IPS-15b (cell line): Measurements from ENCODE around the gene IFT122.

Experiments used
- H3K27me3 ChIP-seq: one replicate; pipeline ENCODE4 v1.6.1; 2013; ENCODE audit warnings: low read length; ENCODE audit not compliant: control insufficient read depth, insufficient read depth
- H3K36me3 ChIP-seq: one replicate; pipeline ENCODE4 v1.6.1; 2013; ENCODE audit warnings: low read length; ENCODE audit not compliant: control insufficient read depth, insufficient read depth
- H3K4me1 ChIP-seq: one replicate; pipeline ENCODE4 v1.6.1; 2013; ENCODE audit warnings: mild to moderate bottlenecking, low read length; ENCODE audit not compliant: control insufficient read depth, insufficient read depth
- H3K4me3 ChIP-seq: one replicate; pipeline ENCODE4 v1.5.1; 2013; ENCODE audit warnings: low read depth, low read length
- H3K9ac ChIP-seq: one replicate; pipeline ENCODE4 v1.6.1; 2013; ENCODE audit warnings: low read depth, mild to moderate bottlenecking, low read length
- H3K9me3 ChIP-seq: one replicate; pipeline ENCODE4 v1.6.1; 2013; ENCODE audit warnings: mild to moderate bottlenecking, low read length; ENCODE audit not compliant: control insufficient read depth, insufficient read depth

IFT122 gene

DNA sequence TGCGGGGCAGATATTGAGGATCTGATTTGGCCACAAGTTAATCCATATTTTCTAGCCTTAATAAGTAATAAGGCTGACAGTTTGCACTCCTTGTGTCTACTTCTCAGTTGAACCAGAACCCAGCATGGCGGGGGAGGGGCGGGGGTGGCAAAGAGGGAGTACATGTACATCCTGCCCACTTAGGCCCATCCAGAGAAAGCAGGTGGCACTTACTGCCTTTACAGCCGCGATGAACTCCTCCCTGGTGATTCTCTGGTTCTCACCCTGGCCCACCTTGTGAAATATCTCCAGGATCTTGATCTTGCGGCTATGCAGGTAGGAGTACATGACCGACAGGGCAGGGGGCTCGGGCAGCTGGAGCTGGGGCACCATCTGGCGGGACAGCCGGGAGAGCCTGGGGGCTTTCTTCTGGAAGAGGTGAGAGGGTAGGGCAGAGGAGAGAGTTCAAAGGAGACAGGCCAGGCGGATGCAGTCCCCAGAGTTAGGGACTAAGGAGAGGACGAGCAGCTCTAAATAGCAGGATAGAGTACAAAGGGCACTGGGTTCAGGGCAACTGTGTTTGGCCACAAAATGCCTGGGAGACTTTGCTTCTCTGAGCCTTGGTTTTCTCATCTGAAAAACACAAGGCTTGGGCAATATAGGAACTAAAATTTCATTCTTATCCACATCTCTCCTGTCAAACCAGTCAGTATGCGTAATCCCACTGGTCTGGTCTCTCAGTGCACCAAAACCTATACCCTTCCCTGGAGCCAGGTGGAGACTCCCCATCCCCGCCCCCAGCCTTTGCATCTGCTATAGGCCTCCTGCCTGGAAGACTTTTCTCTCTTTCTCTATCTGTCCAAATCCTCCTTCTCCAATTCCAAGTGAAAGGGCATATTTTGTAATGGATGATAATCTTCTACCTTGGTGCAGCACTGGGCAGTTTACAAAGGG is 21.7 kb upstream of the IFT122 start:
- H3K36me3 ChIP-seq: peaks cover 2% of the 10 kb centered on the region
- H3K4me3 ChIP-seq: no peak overlapping the region
- H3K4me1 ChIP-seq: no peaks in the 10 kb centered on the region
- peaks cover 11% of the 10 kb centered on the region for H3K27me3 ChIP-seq
- no peak overlapping the region for H3K9ac ChIP-seq
- H3K9me3 ChIP-seq: no peaks in the 10 kb centered on the region

DNA sequence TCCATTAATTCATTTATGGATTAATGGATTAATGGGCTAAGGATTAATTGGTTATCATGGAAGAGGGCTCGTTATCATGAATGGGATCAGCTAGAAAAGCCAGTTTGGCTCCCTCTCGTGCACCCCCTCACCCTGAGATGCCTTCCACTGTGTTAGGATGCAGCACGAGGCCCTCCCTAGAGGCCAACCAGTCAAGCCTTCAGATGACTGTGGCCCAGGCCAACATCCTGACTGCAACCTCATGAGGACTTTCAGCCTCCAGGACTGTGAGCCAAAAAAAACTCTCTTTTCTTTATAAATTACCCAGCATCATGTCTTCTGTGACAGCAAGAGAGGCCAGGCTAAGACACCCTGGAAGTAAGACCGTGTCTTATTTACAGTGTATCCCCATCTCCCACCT is 20.5 kb upstream of the IFT122 start:
- Histone ChIP-seq H3K27me3 (peaks cover 11% of the 10 kb centered on the region), H3K36me3 (peaks cover 2% of the 10 kb centered on the region), H3K4me3 (no peak overlapping the region), H3K9ac (no peak overlapping the region), H3K4me1 (no peaks in the 10 kb centered on the region), H3K9me3 (no peaks in the 10 kb centered on the region)

DNA sequence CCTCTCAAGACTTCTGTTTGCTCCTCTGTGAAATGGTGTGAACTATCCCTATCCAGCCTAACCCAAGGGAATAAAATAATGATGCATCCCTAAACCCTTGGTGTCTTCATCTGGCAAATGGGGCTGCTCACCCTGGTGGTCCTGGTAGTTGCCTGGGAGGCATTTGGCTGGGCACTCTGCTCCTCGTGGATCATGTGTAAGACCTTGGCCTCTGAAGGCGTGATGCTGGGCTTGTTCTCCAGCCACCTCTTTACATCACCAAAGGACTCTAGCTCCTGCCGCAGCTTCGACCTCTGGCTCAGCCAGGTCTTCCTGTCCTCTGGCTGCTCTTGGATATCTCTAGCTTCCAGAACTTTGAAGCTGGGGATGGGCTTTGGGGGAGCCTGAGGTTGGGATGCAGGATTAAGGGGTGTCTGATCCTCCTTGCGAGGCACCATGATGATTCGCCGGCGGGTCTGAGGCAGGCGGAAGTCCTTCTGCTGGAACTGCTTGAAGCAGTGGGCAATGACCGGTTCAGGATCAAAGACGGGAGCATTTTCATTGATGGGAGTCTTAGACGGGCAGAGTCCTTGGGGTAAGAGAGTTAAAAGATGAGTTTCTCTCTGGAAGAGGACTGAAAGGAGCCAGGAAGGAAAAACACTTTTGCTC is 18.7 kb upstream of the IFT122 start:
- H3K9me3 ChIP-seq: no peaks in the 10 kb centered on the region
- peaks cover 10% of the 10 kb centered on the region for H3K4me1 ChIP-seq
- peaks cover 9% of the 10 kb centered on the region for H3K27me3 ChIP-seq
- H3K9ac ChIP-seq: no peak overlapping the region
- H3K4me3 ChIP-seq: no peak overlapping the region
- H3K36me3 ChIP-seq: peaks cover 2% of the 10 kb centered on the region

DNA sequence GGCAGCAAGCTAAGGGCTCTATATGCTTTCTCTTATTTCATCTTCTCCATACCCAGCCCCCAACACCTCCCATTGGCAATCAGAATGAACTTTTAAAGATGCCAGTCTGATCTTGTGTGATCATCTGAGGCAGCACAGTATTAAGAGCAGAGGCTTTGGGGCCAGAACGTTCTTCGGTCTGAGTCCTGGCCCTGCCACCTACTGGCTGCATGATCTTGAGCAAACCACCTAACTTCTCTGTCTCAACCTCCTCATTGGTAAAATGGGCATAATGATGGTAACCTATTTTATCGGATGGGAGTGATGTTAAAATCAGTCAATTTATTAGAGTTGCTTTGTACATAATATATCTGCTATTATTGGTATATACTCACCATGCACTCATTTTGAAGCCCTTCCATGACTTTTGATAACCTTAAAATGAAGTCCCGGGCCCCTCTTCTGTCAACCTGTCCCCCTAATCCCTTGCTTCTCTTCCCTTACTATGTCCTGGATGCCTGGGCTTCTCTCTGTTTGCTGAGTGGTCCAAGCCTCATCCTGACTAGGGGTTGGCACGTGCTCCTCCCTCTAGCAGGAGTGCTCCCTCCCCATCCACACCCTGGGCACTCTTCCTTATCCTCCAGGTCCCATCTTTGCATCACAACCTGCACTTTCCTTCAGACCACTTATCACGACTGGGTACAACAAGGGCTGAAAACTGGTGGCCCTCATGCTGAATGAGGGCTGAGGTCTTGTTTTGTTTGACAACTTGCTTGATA is 17.9 kb upstream of the IFT122 start:
- H3K9me3 ChIP-seq: no peaks in the 10 kb centered on the region
- H3K27me3 ChIP-seq: peaks cover 10% of the 10 kb centered on the region
- peaks cover 2% of the 10 kb centered on the region for H3K36me3 ChIP-seq
- no peak overlapping the region for H3K4me3 ChIP-seq
- H3K4me1 ChIP-seq: peaks cover 10% of the 10 kb centered on the region
- H3K9ac ChIP-seq: no peak overlapping the region

DNA sequence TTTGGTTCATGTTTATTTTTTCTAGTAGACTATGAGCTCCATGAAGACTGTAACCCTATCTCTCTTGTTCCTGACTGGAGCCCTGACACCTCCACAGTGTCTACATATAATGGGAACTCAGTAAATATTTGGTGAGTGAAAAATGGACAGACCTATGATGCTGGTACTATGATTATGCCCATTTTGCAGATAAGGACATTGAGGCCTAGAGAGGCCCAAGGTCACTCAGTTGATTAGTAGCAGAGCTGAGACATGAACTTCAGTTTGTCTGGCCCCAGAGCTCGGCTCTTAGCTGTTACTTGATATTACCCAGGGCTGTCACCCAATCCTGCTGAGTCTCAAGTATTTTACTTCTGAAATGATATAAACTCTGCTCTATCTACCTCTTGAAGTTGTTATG is 17.1 kb upstream of the IFT122 start:
- Histone ChIP-seq H3K9me3 (no peaks in the 10 kb centered on the region), H3K9ac (no peak overlapping the region), H3K27me3 (peaks cover 16% of the 10 kb centered on the region), H3K4me1 (peaks cover 12% of the 10 kb centered on the region), H3K4me3 (no peak overlapping the region), H3K36me3 (peaks cover 2% of the 10 kb centered on the region)

DNA sequence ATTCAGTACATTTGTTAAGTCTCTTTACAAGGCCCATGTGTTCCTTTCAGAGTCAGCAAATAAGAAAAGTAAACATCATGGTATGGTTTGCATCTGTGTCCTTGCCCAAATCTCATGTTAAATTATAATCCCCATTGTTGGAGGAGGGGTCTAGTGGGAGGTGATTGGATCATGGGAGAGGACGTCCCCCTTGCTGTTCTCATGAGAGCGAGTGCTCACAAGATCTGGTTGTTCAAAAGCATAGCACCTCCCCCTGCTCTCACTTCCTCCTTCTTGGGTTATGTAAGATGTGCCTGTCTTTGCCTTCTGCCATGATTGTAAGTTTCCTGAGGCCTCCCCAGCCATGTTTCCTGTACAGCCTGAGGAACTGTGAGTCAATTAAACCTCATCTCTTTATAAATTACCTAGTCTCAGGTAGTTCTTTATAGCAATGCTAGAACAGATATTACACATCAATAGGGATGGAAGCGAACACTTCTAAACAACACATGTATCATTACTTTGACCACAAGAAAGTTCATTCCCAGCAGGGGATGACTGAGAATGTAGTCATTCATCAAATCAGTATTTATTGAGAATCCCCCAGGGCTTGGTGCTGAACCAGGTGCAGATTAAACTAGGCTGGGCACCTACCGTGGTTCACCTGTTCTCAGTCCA is 15.7 kb upstream of the IFT122 start:
- peaks cover 20% of the 10 kb centered on the region for H3K4me1 ChIP-seq
- no peaks in the 10 kb centered on the region for H3K36me3 ChIP-seq
- H3K4me3 ChIP-seq: no peak overlapping the region
- H3K27me3 ChIP-seq: peaks cover 21% of the 10 kb centered on the region
- H3K9me3 ChIP-seq: no peaks in the 10 kb centered on the region
- H3K9ac ChIP-seq: no peak overlapping the region

DNA sequence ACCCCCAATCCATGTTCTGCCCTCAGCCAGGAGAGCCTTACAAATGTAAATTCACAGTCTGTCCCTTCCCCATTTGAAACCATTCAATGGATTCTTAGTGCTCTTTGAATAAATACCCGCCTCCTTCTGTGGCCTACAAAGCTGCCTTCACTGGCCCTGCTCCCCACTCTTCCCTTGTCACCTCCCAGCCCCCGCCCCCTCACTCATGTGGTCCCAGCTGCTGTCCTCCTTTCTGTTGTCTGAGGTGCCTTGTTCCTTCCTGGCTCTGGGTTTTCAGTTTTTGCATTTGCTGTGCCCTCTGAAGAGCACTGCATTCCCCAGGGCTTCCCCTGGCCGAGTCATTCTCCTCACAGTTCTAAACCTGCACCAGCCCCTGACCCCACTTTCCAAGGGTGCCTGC is 14.8 kb upstream of the IFT122 start:
- no peak overlapping the region for H3K9ac ChIP-seq

DNA sequence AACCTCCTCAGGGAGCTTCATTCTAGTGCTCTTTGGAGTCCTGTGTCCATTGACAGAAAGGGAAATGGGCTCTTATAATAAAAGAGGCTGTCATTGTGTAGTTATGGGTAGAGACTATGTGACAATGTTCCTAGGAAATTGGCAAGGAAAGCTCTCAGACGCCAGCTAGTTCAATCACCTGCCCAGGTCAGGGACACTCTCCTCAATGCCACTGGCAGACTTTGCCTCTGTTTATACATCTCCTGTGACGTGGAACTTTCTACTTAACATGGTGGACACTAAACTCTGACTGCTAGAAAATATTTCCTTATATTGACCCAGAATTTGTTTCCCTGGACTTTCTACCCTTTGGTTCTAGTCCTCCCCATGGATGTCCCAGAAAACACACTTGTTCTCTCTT is 14.4 kb upstream of the IFT122 start:
- Histone ChIP-seq H3K36me3 (no peaks in the 10 kb centered on the region), H3K4me3 (no peak overlapping the region), H3K27me3 (peaks cover 17% of the 10 kb centered on the region), H3K4me1 (peaks cover 26% of the 10 kb centered on the region), H3K9ac (no peak overlapping the region), H3K9me3 (no peaks in the 10 kb centered on the region)

More for the DNA sequence above, 14.8 kb upstream of the IFT122 start:
- peaks cover 20% of the 10 kb centered on the region for H3K27me3 ChIP-seq
- H3K9me3 ChIP-seq: no peaks in the 10 kb centered on the region
- no peaks in the 10 kb centered on the region for H3K36me3 ChIP-seq
- H3K4me1 ChIP-seq: peaks cover 26% of the 10 kb centered on the region
- no peak overlapping the region for H3K4me3 ChIP-seq

DNA sequence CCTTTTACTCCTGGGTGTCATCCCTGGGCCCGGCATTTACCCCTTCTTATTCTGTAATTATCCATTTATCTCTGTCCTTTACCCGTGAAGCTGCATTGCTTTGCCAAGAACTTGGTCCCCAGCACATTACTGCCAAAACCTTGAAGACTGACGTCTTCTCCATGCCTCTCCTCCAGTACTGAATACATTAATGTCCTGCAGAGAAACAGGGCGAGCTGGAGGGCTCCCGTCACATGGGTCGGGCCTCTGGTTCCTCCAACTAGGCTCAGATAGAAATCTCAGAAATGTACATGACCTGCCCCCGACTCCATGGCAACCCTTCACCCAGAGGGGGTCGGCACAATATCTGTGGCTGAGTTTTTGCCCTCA is 12.0 kb upstream of the IFT122 start:
- H3K9ac ChIP-seq: no peak overlapping the region
- H3K4me1 ChIP-seq: peaks cover 26% of the 10 kb centered on the region
- peak overlapping the region; percentile 90 for H3K4me3 ChIP-seq
- no peaks in the 10 kb centered on the region for H3K9me3 ChIP-seq
- peaks cover 13% of the 10 kb centered on the region for H3K27me3 ChIP-seq
- peaks cover 13% of the 10 kb centered on the region for H3K36me3 ChIP-seq

DNA sequence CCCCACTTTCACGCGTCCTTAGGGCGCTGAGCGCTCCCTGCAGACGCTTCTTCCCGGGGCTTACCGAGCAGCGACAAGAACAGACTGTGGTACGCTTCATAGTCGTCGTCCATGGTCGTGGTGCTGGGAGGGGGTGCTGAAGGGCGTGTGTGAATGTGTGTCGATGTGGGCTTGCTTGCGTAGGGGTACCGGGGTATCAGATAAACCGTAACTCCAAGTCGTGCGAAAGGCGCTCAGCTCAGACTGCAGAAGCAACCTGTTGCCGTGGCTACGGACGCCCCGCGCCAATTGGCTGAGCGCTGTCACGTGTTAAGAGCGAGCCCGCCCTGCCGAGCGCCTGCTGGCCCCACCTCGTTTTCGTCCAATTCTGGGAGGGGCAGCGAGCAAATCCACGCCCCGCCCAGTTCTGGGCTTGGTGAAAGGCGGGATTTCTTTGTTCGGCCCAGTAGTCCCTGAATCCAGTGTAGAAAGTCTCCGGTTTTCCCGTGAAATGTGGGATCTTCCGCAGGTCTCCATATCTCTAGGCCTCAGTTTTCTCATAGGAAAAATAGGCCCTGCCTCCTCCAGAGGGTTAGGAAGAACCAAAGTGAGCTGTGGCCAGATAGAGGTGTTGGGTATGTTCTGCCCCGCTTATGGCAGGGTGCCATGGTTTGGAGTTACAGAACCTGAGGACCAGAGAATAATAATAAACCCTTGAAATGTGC is 11.5 kb upstream of the IFT122 start, which contains the start of gene EFCAB12:
Gene EFCAB12 (minus strand): TSS at position 261 of the 704 bp plus-strand sequence. CDS start 148 bp downstream, at position 113.
- H3K36me3 ChIP-seq: peaks cover 16% of the 10 kb centered on the region
- peaks cover 13% of the 10 kb centered on the region for H3K27me3 ChIP-seq
- no peaks in the 10 kb centered on the region for H3K9me3 ChIP-seq
- peak within 1 kb of the TSS; percentile 66 for H3K9ac ChIP-seq
- H3K4me3 ChIP-seq: peak within 1 kb of the TSS; percentile 90
- peaks cover 26% of the 10 kb centered on the region for H3K4me1 ChIP-seq

DNA sequence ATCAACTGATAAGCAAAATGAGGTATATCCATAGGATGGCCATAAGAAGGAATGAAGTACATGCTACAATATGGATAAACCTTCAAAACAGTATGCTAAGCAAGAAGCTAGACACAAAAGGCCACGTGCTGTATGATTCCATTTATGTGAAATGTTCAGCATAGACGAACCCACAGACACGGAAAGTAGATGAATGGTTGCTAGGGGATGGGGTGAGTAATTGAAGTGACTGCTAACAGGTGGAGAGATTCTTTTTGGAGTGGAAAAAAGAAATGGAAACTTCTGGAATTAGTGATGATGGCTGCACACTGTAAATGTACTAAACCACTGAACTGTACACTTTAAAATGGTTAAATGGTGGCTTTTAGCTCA is 11.0 kb upstream of the IFT122 start:
- peak overlapping the region; percentile 24 for H3K4me3 ChIP-seq
- no peaks in the 10 kb centered on the region for H3K9me3 ChIP-seq
- H3K9ac ChIP-seq: peak overlapping the region; percentile 66
- peaks cover 26% of the 10 kb centered on the region for H3K4me1 ChIP-seq
- peaks cover 13% of the 10 kb centered on the region for H3K27me3 ChIP-seq
- peaks cover 21% of the 10 kb centered on the region for H3K36me3 ChIP-seq
